Progenitor cell of endocrine pancreas (in vitro differentiated cells): ENCODE data around the gene COL7A1. TPM values are rescaled to one million over a fixed set of nuclear protein-coding genes. Genes with fewer than 3 reads are reported as not detected.
A peak's percentile ranks its signal among the peaks of the same experiment; 100 is the strongest.

Source experiments
- DNase-seq: peaks from one replicate; pipeline ENCODE4 v3.0.0; 2021; ENCODE audit warnings: low spot score; ENCODE audit not compliant: unreplicated experiment
- H3K27ac Mint-ChIP-seq: 2 replicates; pipeline ENCODE4 v1.8.0; 2021; ENCODE audit warnings: mild to moderate bottlenecking, moderate library complexity, mixed read lengths
- H3K27me3 Mint-ChIP-seq: 2 replicates; pipeline ENCODE4 v1.8.0; 2021; ENCODE audit warnings: mixed read lengths
- H3K36me3 Mint-ChIP-seq: 2 replicates; pipeline ENCODE4 v1.8.0; 2022; ENCODE audit warnings: mixed read lengths; ENCODE audit not compliant: insufficient read depth
- H3K4me1 Mint-ChIP-seq: 2 replicates; pipeline ENCODE4 v1.8.0; 2021; ENCODE audit warnings: low read depth, mixed read lengths
- H3K4me3 Mint-ChIP-seq: 2 replicates; pipeline ENCODE4 v1.8.0; 2021; ENCODE audit warnings: low read depth, mild to moderate bottlenecking, moderate library complexity, mixed read lengths
- H3K9me3 Mint-ChIP-seq: 2 replicates; pipeline ENCODE4 v1.8.0; 2021; ENCODE audit warnings: low read depth, mixed read lengths
- CTCF ChIP-seq: fragments of 200-600 bp; sonication (generic); IDR thresholded peaks from one replicate; pipeline ENCODE4 v1.5.0; 2021; ENCODE audit warnings: antibody characterized with exemption, mild to moderate bottlenecking; ENCODE audit not compliant: unreplicated experiment
- total RNA-seq: library from RNA; stranded (reverse); gene quantifications from 2 replicates; pipeline ENCODE4 v1.2.1, GENCODE V29; 2021

The COL7A1 gene
- total RNA-seq, 1 donor from 2014 or later = 38.4 TPM

- H3K27ac Mint-ChIP-seq = no peak overlapping the region
- peaks cover 11% of the 10 kb centered on the region for H3K4me1 Mint-ChIP-seq
- H3K36me3 Mint-ChIP-seq = no peaks in the 10 kb centered on the region
- H3K27me3 Mint-ChIP-seq = peaks cover 3% of the 10 kb centered on the region
- TF ChIP-seq CTCF = no peak
- no peak for DNase-seq
- no peak overlapping the region for H3K4me3 Mint-ChIP-seq
- no peaks in the 10 kb centered on the region for H3K9me3 Mint-ChIP-seq
These were observed 32.6 kb downstream of the COL7A1 start for GRCh38 chr3:48562367-48563095.

GRCh38 chr3:48561045-48561736 lies 33.9 kb downstream of the COL7A1 start:
- Mint-ChIP-seq H3K4me3 (peak overlapping the region; percentile 19), H3K27ac (no peak overlapping the region), H3K27me3 (peaks cover 3% of the 10 kb centered on the region), H3K36me3 (no peaks in the 10 kb centered on the region), H3K9me3 (no peaks in the 10 kb centered on the region), H3K4me1 (peaks cover 11% of the 10 kb centered on the region)
- peak; percentile 37 for TF ChIP-seq CTCF
- peak; percentile 56 for DNase-seq

- Mint-ChIP-seq H3K27me3 (peaks cover 3% of the 10 kb centered on the region), H3K4me3 (no peak overlapping the region), H3K36me3 (no peaks in the 10 kb centered on the region), H3K9me3 (no peaks in the 10 kb centered on the region), H3K27ac (no peak overlapping the region), H3K4me1 (peaks cover 14% of the 10 kb centered on the region)
- no peak for TF ChIP-seq CTCF
- DNase-seq = no peak
These were observed 34.5 kb downstream of the COL7A1 start for GRCh38 chr3:48560648-48561018.

DNA sequence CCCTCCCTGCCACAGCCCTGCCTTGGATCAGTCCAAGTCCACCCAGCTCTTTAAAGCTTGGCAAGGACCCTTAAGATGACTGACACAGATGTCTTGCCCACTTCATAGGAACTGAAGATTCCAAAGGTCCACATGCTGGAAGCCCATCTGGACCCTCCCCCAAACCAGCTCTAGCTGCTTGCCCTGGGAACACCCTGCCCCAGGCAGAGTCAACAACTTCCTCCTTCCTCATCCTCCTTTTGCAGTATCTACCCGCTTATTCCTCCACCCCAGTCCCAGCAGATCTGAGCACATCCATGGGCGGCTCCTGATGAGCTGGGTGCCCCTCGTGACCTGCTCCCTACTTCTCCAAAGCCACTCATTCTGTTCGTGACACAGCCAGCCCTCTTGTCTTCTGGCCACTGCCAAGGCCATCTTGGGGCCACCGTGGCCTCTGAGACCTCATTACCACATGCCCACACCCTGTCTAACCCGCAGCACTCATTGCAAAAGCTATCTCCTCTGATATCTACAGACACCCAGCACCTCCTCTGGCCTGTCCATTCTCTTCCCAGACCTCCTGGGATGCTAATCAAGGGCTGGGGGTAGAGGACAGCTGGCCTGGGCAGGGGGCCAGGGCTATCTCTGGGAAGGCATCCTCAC lies 36.5 kb downstream of the COL7A1 start:
- H3K4me1 Mint-ChIP-seq = peaks cover 31% of the 10 kb centered on the region
- no peak overlapping the region for H3K4me3 Mint-ChIP-seq
- no peaks in the 10 kb centered on the region for H3K36me3 Mint-ChIP-seq
- H3K9me3 Mint-ChIP-seq = no peaks in the 10 kb centered on the region
- DNase-seq = no peak
- H3K27me3 Mint-ChIP-seq = peaks cover 3% of the 10 kb centered on the region
- TF ChIP-seq CTCF = peak; percentile 7
- H3K27ac Mint-ChIP-seq = peak overlapping the region; percentile 77

DNA sequence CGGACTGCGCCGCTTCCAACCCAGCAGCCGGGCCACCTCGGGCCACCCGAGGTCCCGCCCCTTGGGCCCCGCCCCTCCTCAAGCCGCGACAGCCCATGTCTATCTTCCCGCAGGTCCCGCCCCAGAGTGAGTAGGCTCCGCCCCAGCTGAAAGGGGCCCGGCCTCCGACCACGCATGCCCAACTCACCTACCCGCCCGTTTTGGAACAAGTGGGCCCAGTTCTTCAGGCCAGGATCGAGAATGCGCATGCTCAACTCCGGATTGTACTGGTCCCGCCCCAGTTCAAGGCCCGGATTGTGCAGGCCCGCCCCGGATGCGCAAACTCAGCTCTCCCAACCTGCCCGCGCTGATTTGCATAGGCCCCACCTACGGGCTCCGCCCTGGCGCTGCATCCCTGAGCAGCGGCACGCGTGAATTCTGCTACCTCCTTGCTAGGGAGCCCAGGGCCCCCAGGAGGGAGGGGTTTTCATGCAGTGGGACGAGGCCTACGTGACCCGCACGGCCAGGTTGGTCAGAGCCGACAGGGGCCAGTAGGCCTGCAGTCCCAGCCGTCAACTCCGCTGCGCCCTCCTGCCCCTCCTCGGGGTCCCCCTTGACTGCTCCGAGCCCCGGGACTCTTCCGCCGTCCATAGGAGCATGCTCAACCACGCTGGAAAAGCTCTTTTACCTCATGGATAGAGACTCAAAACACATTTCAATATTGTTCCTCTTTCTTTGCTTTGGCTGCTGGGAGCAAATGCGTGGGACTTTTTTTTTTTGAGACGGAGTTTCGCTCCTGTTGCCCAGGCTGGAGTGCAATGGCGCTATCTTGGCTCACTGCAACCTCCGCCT lies 38.1 kb downstream of the COL7A1 start, which contains the start of gene PFKFB4:
Gene PFKFB4, minus strand, starts transcription at position 8 of the 831 bp plus-strand sequence. CDS start 26 bp downstream, outside the sequence.
- no peaks in the 10 kb centered on the region for H3K9me3 Mint-ChIP-seq
- peak; percentile 99 for DNase-seq
- peak; percentile 26 for TF ChIP-seq CTCF
- peak within 1 kb of the TSS; percentile 93 for H3K27ac Mint-ChIP-seq
- H3K4me1 Mint-ChIP-seq = peaks cover 43% of the 10 kb centered on the region
- H3K27me3 Mint-ChIP-seq = no peaks in the 10 kb centered on the region
- H3K4me3 Mint-ChIP-seq = peak within 1 kb of the TSS; percentile 87
- H3K36me3 Mint-ChIP-seq = no peaks in the 10 kb centered on the region
